NB4 (cell line): ENCODE data around the gene LTA4H.

Source experiments
- CTCF ChIP-seq: IDR thresholded peaks from one replicate; pipeline ENCODE4 v1.5.1; 2012; ENCODE audit warnings: low read depth, low read length
- MYC ChIP-seq: IDR thresholded peaks from 2 replicates; pipeline ENCODE4 v1.6.1; 2011; ENCODE audit warnings: low read depth, low read length
- POLR2A ChIP-seq: IDR thresholded peaks from 2 replicates; pipeline ENCODE4 v1.6.1; 2011; ENCODE audit warnings: mild to moderate bottlenecking; ENCODE audit not compliant: insufficient read length; ENCODE audit errors: extremely low read depth

GRCh38 chr12:96025518-96025917, 9.9 kb downstream of the LTA4H start:
- TF ChIP-seq CTCF (no peak), MYC (no peak), POLR2A (no peak)
